Nephron (organoid): ENCODE measurements around the gene RIPK3.

Experiments
- H3K27ac Mint-ChIP-seq, 3 experiments: 2 replicates each; pipeline ENCODE4 v1.8.0; 2020; ENCODE audit warnings: mixed read lengths in 3 of 3, mild to moderate bottlenecking in 2 of 3, moderate library complexity in 1 of 3
- H3K27me3 Mint-ChIP-seq: 2 replicates; pipeline ENCODE4 v1.8.0; 2021; ENCODE audit warnings: low read depth, mild to moderate bottlenecking, moderate library complexity, mixed read lengths
- H3K36me3 Mint-ChIP-seq: 2 replicates; pipeline ENCODE4 v1.8.0; 2020; ENCODE audit warnings: low read depth, mixed read lengths
- H3K4me1 Mint-ChIP-seq: 2 replicates; pipeline ENCODE4 v1.8.0; 2020; ENCODE audit warnings: mixed read lengths
- H3K4me3 Mint-ChIP-seq, 3 experiments: 2 replicates each; pipeline ENCODE4 v1.8.0; 2020; ENCODE audit warnings: mild to moderate bottlenecking in 3 of 3, mixed read lengths in 3 of 3, moderate library complexity in 2 of 3
- H3K9me3 Mint-ChIP-seq: 2 replicates; pipeline ENCODE4 v1.8.0; 2020; ENCODE audit warnings: mixed read lengths
- TF ChIP-seq, protein P1 (sequence below), 3 experiments: fragments of 200-600 bp; sonication (generic); IDR thresholded peaks; one replicate each; pipeline ENCODE4 v1.5.0; 2021; ENCODE audit warnings: antibody characterized with exemption in 3 of 3; ENCODE audit not compliant: unreplicated experiment in 3 of 3

The RIPK3 gene

DNA sequence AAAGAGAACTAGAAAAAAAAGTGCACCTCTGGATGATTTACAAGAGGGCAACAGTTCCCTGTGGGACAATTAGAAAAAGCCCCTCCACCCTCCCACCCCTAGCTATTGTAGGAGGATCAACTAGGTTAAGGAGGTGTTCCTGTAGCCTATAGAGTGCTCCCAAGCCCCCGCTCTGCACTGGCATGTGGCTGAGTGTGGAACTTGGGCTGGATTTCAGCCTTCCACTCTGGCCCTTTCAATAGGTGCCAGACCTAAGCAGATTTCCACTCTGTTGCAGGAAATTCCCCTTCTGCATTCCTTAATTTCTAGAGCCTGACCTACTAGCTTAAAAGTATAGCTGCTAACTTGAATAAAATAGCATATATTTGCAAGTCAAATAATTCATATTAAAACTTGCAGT, 31.0 kb upstream of the RIPK3 start:
- peak overlapping the region; percentile 73 to 96 (median 89) for H3K27ac Mint-ChIP-seq

DNA sequence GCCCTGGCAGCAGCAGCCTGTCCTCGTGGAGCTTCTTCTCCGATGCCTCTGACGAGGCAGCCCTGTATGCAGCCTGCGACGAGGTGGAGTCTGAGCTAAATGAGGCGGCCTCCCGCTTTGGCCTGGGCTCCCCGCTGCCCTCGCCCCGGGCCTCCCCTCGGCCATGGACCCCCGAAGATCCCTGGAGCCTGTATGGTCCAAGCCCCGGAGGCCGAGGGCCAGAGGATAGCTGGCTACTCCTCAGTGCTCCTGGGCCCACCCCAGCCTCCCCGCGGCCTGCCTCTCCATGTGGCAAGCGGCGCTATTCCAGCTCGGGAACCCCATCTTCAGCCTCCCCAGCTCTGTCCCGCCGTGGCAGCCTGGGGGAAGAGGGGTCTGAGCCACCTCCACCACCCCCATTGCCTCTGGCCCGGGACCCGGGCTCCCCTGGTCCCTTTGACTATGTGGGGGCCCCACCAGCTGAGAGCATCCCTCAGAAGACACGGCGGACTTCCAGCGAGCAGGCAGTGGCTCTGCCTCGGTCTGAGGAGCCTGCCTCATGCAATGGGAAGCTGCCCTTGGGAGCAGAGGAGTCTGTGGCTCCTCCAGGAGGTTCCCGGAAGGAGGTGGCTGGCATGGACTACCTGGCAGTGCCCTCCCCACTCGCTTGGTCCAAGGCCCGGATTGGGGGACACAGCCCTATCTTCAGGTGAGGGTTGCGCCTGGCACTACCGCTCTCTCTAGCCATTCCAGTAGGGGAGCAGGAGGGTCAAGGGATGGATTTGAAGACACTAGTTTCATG, 30.3 kb upstream of the RIPK3 start:
- Mint-ChIP-seq H3K9me3 (no peaks in the 10 kb centered on the region), H3K4me3 (peak overlapping the region; percentile 72 to 87 (median 83)), H3K27me3 (no peaks in the 10 kb centered on the region), H3K4me1 (peaks cover 54% of the 10 kb centered on the region), H3K36me3 (peaks cover 40% of the 10 kb centered on the region), H3K27ac (peak overlapping the region; percentile 73 to 96 (median 89))
- TF ChIP-seq, protein P1, sequence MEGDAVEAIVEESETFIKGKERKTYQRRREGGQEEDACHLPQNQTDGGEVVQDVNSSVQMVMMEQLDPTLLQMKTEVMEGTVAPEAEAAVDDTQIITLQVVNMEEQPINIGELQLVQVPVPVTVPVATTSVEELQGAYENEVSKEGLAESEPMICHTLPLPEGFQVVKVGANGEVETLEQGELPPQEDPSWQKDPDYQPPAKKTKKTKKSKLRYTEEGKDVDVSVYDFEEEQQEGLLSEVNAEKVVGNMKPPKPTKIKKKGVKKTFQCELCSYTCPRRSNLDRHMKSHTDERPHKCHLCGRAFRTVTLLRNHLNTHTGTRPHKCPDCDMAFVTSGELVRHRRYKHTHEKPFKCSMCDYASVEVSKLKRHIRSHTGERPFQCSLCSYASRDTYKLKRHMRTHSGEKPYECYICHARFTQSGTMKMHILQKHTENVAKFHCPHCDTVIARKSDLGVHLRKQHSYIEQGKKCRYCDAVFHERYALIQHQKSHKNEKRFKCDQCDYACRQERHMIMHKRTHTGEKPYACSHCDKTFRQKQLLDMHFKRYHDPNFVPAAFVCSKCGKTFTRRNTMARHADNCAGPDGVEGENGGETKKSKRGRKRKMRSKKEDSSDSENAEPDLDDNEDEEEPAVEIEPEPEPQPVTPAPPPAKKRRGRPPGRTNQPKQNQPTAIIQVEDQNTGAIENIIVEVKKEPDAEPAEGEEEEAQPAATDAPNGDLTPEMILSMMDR (IDR thresholded peaks at IDR 0.05; ENCODE audit: unreplicated experiment in 3 of 3): no peak

More for the DNA sequence above, 31.0 kb upstream of the RIPK3 start:
- TF ChIP-seq, protein P1 (IDR thresholded peaks at IDR 0.05; ENCODE audit: unreplicated experiment in 3 of 3): no peak
- Mint-ChIP-seq H3K9me3 (no peaks in the 10 kb centered on the region), H3K27me3 (no peaks in the 10 kb centered on the region), H3K4me3 (peak overlapping the region; percentile 72 to 87 (median 83)), H3K4me1 (peaks cover 48% of the 10 kb centered on the region), H3K36me3 (peaks cover 44% of the 10 kb centered on the region)

DNA sequence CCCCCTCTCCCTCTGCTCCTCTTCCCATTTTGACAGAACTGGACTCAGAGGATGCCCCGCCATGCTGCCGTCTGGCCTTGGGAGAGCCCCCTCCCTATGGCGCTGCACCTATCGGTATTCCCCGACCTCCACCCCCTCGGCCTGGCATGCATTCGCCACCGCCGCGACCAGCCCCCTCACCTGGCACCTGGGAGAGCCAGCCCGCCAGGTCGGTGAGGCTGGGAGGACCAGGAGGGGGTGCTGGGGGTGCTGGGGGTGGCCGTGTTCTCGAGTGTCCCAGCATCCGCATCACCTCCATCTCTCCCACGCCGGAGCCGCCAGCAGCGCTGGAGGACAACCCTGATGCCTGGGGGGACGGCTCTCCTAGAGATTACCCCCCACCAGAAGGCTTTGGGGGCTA, 29.7 kb upstream of the RIPK3 start:
- Mint-ChIP-seq H3K27me3 (no peaks in the 10 kb centered on the region), H3K36me3 (peaks cover 33% of the 10 kb centered on the region), H3K9me3 (no peaks in the 10 kb centered on the region), H3K27ac (peak overlapping the region; percentile 82 to 100 (median 99)), H3K4me1 (peaks cover 55% of the 10 kb centered on the region), H3K4me3 (peak overlapping the region; percentile 86 to 89 (median 87))
- TF ChIP-seq, protein P1 (IDR thresholded peaks at IDR 0.05; ENCODE audit: unreplicated experiment in 3 of 3): no peak

DNA sequence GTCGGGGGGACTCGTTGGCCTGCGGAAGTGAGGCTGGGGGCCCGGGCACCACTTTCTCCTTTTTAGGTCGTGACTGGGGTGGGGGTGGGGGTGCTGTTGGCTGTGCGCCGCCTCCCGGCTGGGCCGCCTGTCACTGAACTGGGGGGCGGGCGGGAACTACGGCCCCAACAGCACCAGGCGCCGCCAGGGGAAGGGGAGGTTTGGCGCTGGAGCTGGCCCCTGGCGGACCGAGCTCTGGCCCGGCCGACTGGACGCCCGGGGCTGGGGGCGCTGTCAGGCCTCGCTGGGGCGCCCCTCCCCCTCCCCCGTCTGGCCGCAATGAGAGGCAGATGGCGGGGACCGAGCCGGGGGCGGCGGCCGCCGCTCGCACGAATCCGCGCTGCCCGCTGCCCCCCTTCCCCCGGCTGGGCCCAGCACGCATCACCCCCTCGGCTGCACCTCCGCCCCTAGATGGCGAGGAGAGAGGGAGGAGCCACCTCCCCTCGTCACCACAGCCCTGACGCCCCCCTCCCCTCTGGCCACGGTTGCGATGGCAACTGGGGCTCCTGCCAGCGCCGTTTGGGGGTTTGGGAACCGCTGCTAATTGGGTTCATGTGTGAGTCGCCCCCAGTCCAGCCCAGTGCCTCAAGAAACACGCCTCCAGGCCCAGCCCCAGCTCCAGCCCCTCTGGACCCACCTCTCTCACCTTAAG, 28.9 kb upstream of the RIPK3 start:
- Mint-ChIP-seq H3K27me3 (no peaks in the 10 kb centered on the region), H3K9me3 (no peaks in the 10 kb centered on the region), H3K4me3 (peak overlapping the region; percentile 89 to 95 (median 92)), H3K4me1 (peaks cover 52% of the 10 kb centered on the region), H3K36me3 (peaks cover 26% of the 10 kb centered on the region), H3K27ac (peak overlapping the region; percentile 82 to 100 (median 99))
- TF ChIP-seq, protein P1 (IDR thresholded peaks at IDR 0.05; ENCODE audit: unreplicated experiment in 3 of 3): no peak

DNA sequence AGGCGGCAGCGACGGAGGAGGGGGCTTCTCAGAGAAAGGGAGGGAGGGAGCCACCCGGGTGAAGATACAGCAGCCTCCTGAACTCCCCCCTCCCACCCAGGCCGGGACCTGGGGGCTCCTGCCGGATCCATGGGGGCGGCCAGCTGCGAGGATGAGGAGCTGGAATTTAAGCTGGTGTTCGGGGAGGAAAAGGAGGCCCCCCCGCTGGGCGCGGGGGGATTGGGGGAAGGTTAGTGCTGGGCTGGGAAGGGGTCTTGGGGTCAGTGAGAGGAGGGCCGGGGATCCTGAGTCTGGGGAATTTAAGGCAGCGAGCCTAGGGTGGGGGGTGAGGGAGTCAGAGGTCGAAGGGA, 28.4 kb upstream of the RIPK3 start:
- Mint-ChIP-seq H3K27me3 (no peaks in the 10 kb centered on the region), H3K4me3 (peak overlapping the region; percentile 89 to 95 (median 92)), H3K36me3 (peaks cover 21% of the 10 kb centered on the region), H3K27ac (peak overlapping the region; percentile 99 to 100 (median 100)), H3K9me3 (no peaks in the 10 kb centered on the region), H3K4me1 (peaks cover 52% of the 10 kb centered on the region)
- TF ChIP-seq, protein P1 (IDR thresholded peaks at IDR 0.05; ENCODE audit: unreplicated experiment in 3 of 3): no peak
